Stimulated activated naive CD4-positive, alpha-beta T cell (primary cell): Measurements from ENCODE around the gene NPHS1.

Source experiments
- DNase-seq, 6 experiments: peaks; one replicate each; lab custom pipeline; 2025; lab: John Stamatoyannopoulos, UW

The NPHS1 gene

GRCh38 chr19:35789195-35789977 is 62.9 kb downstream of the NPHS1 start:
- DNase-seq, result no peak

GRCh38 chr19:35788205-35788960 is 63.9 kb downstream of the NPHS1 start:
- DNase-seq, result no peak

GRCh38 chr19:35787227-35787799 is 65.0 kb downstream of the NPHS1 start:
- no peak for DNase-seq

- DNase-seq, result no peak
Observed at GRCh38 chr19:35786299-35787160, 65.8 kb downstream of the NPHS1 start.

- DNase-seq, result no peak
Observed at GRCh38 chr19:35785339-35785627, 67.0 kb downstream of the NPHS1 start.

- no peak for DNase-seq
Observed at GRCh38 chr19:35784503-35785338, 67.6 kb downstream of the NPHS1 start.

- no peak for DNase-seq
Observed at GRCh38 chr19:35783469-35784434, 68.6 kb downstream of the NPHS1 start.

GRCh38 chr19:35782589-35782988 is 69.7 kb downstream of the NPHS1 start:
- no peak for DNase-seq

- DNase-seq, result no peak
Observed at GRCh38 chr19:35781650-35782049, 70.7 kb downstream of the NPHS1 start.

GRCh38 chr19:35780717-35781116 is 71.6 kb downstream of the NPHS1 start:
- DNase-seq, result no peak

GRCh38 chr19:35780058-35780457 is 72.2 kb downstream of the NPHS1 start:
- no peak for DNase-seq

GRCh38 chr19:35779033-35779432 is 73.3 kb downstream of the NPHS1 start:
- no peak for DNase-seq

GRCh38 chr19:35777961-35778360 is 74.3 kb downstream of the NPHS1 start:
- no peak for DNase-seq

- DNase-seq, result no peak
Observed at GRCh38 chr19:35777086-35777841, 75.0 kb downstream of the NPHS1 start.

- no peak for DNase-seq
Observed at GRCh38 chr19:35776102-35776788, 76.1 kb downstream of the NPHS1 start.
